ENCODE measurements around the gene EPM2AIP1. TPM values are rescaled to one million over a fixed set of nuclear protein-coding genes. Genes with fewer than 3 reads are reported as not detected.

EPM2AIP1 gene
- total and polyA plus RNA-seq, 2 of the 8 experiments (the other 6 are each of a cell fraction or from before 2014, with no cell fraction given): 6.6 to 9.0 TPM

DNA sequence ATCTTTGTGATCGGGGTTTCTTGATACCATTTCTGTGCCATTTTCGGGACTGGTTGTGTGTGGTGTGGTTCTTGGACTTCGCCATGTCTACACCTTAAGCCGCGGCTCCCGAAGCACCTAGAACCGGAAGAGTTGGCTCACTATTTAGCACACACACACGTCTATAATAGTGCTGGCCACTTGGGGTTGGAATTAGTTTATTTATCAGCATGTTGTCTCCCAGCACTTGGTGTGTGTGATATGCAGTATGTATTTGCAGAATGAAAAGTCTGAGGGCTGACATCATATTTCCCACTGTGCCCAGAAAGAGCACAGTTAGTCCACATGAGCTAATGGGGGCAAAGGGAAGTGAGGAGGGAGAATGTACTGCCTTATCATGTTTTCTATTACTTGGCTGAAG is 24.0 kb upstream of the EPM2AIP1 start:
- H2BK12ac ChIP-seq (ENCODE audit: low read depth, low read length): no peak overlapping the region
- H3K23me2 ChIP-seq (ENCODE audit: low read depth, low read length): no peaks in the 10 kb centered on the region; the same call in 1 of the 2 replicates
- no peak overlapping the region for H2BK120ac ChIP-seq (replicated peaks; ENCODE audit: low read depth, low read length)
- ChIA-PET CTCF (ENCODE audit: partially characterized antibody) (no interaction called here), POLR2A (ENCODE audit: partially characterized antibody) (no interaction called here)
- H2BK20ac ChIP-seq (ENCODE audit: low read length): no peak overlapping the region
- no peak overlapping the region for H3K4me2 ChIP-seq (ENCODE audit: insufficient read depth in 1 of 2, low read depth in 2 of 2, low read length in 2 of 2)
- H4K91ac ChIP-seq (replicated peaks; ENCODE audit: insufficient read length, low read length): no peak overlapping the region
- peaks cover 15 to 78% (median 67%) of the 10 kb centered on the region in 4 experiments for H3K36me3 ChIP-seq (ENCODE audit: control insufficient read depth in 2 of 4, insufficient read depth in 4 of 4, low read length in 3 of 4)
- no peak overlapping the region for H2BK5ac ChIP-seq (ENCODE audit: low read depth, low read length)
- no peaks in the 10 kb centered on the region for H3K79me2 ChIP-seq (ENCODE audit: control insufficient read depth in 1 of 2, insufficient read depth in 2 of 2, low read length in 2 of 2)
- H3K9me3 ChIP-seq (ENCODE audit: insufficient read depth in 2 of 2, low read depth in 1 of 2, low read length in 1 of 2): no peaks in the 10 kb centered on the region
- no peak for FAIRE-seq
- H3K9ac ChIP-seq (replicated peaks in 1 of 4; ENCODE audit: extremely low read depth in 1 of 4, low read depth in 3 of 4, low read length in 3 of 4): no peak overlapping the region
- H4K5ac ChIP-seq (ENCODE audit: insufficient read length, low read depth, low read length): no peak overlapping the region
- no peak overlapping the region for H4K8ac ChIP-seq (ENCODE audit: extremely low read depth, insufficient read depth, low read length)
- no peaks in the 10 kb centered on the region; the same call in 1 of the 2 replicates for H3K79me1 ChIP-seq (ENCODE audit: low read depth, low read length)
- H3K56ac ChIP-seq (replicated peaks; ENCODE audit: insufficient read length, low read depth, low read length): no peak overlapping the region
- no peak overlapping the region for H2AK5ac ChIP-seq (ENCODE audit: low read depth, low read length)
- no peak overlapping the region for H2BK15ac ChIP-seq (ENCODE audit: low read length)
- H2AFZ ChIP-seq (ENCODE audit: low read length): no peak overlapping the region
- H3K14ac ChIP-seq (ENCODE audit: insufficient read length): no peak overlapping the region
- no peak overlapping the region for H3K4ac ChIP-seq (replicated peaks; ENCODE audit: insufficient read length, low read depth, low read length)
- no peak overlapping the region for H3K27ac ChIP-seq (ENCODE audit: low read depth, low read length)
- H3K23ac ChIP-seq (ENCODE audit: insufficient read length): no peak overlapping the region
- no peak overlapping the region for H3K4me3 ChIP-seq (ENCODE audit: extremely low read depth in 1 of 4, insufficient read depth in 2 of 4, low read depth in 3 of 4, low read length in 4 of 4)
- no peak overlapping the region for H3K18ac ChIP-seq (ENCODE audit: extremely low read depth, low read length)
- no peak for DNase-seq (ENCODE audit: low read depth in 1 of 2, low spot score in 2 of 2)
- H3K27me3 ChIP-seq (replicated peaks in 1 of 4; ENCODE audit: control insufficient read depth in 3 of 4, extremely low read depth in 1 of 4, insufficient read depth in 3 of 4, low read length in 3 of 4): no peaks in the 10 kb centered on the region
- no peaks in the 10 kb centered on the region; a peak in 1 of 7 replicates for H3K4me1 ChIP-seq (replicated peaks in 1 of 4; ENCODE audit: control insufficient read depth in 3 of 4, insufficient read depth in 4 of 4, low read length in 3 of 4)
- WGBS, 2 experiments (ENCODE audit: extremely low coverage in 1 of 2, insufficient coverage in 1 of 2, insufficient read length in 1 of 2, insufficient replicate concordance in 2 of 2, low coverage in 1 of 2, low lambda C conversion rate in 2 of 2, missing lambda C conversion rate in 1 of 2): 99% methylated on average over 8 of the region's 8 CpGs; no CpG with 5 or more reads in 1 of the 2 experiments
- H4K20me1 ChIP-seq (replicated peaks in 1 of 2; ENCODE audit: control insufficient read depth in 1 of 2, insufficient read depth in 2 of 2, low read length in 2 of 2): peaks cover 0 to under 1% of the 10 kb centered on the region in 2 experiments
- no peak for TF ChIP-seq NRF1 (IDR thresholded peaks at IDR 0.05; ENCODE audit: low read depth, low read length)
- TF ChIP-seq SIRT6 (IDR thresholded peaks at IDR 0.05; ENCODE audit: low read length): no peak
- no peak for TF ChIP-seq POU5F1 (IDR thresholded peaks at IDR 0.05; ENCODE audit: low read depth, low read length)
- no peak for TF ChIP-seq SP4 (IDR thresholded peaks at IDR 0.05; ENCODE audit: low read length)
- TF ChIP-seq CREB1 (IDR thresholded peaks at IDR 0.05): no peak
- TF ChIP-seq TEAD4 (IDR thresholded peaks at IDR 0.05; ENCODE audit: low read depth, low read length): no peak
- no peak for TF ChIP-seq EGR1 (IDR thresholded peaks at IDR 0.05; ENCODE audit: borderline replicate concordance, low read depth, low read length)
